ENCODE results near the gene VPS9D1. TPM values are rescaled to one million over a fixed set of nuclear protein-coding genes. Genes with fewer than 3 reads are reported as not detected.

Gene VPS9D1
- total RNA-seq, 1 donor from 2014 or later: 4.6 TPM

Other genes with a start within 250 kb of the VPS9D1 start
- 142 and 144 TPM in 2 replicates for gene ANKRD11, start 230.3 kb downstream of the VPS9D1 start, total RNA-seq
- 115 and 125 TPM in 2 replicates for gene SPG7, start 212.5 kb downstream of the VPS9D1 start, total RNA-seq
- gene RPL13, start 160.2 kb downstream of the VPS9D1 start, total RNA-seq: 2,404 and 2,406 TPM in 2 replicates
- 19.8 and 25.7 TPM in 2 replicates for gene CPNE7, start 145.1 kb downstream of the VPS9D1 start, total RNA-seq
- not detected in 2 replicates for gene DPEP1, start 107.3 kb downstream of the VPS9D1 start, total RNA-seq
- gene CHMP1A, start 63.2 kb downstream of the VPS9D1 start, total RNA-seq: 80.0 and 89.0 TPM in 2 replicates
- 15.5 and 16.6 TPM in 2 replicates for gene SPATA33, start 63.1 kb downstream of the VPS9D1 start, total RNA-seq
- 95.5 and 103 TPM in 2 replicates for gene CDK10, start 34.2 kb downstream of the VPS9D1 start, total RNA-seq
- 10.9 and 12.9 TPM in 2 replicates for gene SPATA2L, start 19.2 kb downstream of the VPS9D1 start, total RNA-seq
- gene ZNF276, start 639 bp upstream of the VPS9D1 start, total RNA-seq: 34.4 and 35.5 TPM in 2 replicates
- 198 and 211 TPM in 2 replicates for gene FANCA, start 95.7 kb upstream of the VPS9D1 start, total RNA-seq
- 1.9 and 2.7 TPM in 2 replicates for gene SPIRE2, start 107.6 kb upstream of the VPS9D1 start, total RNA-seq
- 211 and 213 TPM in 2 replicates for gene TCF25, start 152.7 kb upstream of the VPS9D1 start, total RNA-seq
- 5.8 and 6.2 TPM in 2 replicates for gene MC1R, start 198.0 kb upstream of the VPS9D1 start, total RNA-seq
- 2.9 and 3.7 TPM in 2 replicates for gene TUBB3, start 202.4 kb upstream of the VPS9D1 start, total RNA-seq
- gene DEF8, start 227.9 kb upstream of the VPS9D1 start, total RNA-seq: 31.5 and 42.3 TPM in 2 replicates